AML-193 (cell line): ENCODE measurements around the gene POLR3H.
"Not testable (repeated sequence)": the region's sequence is repeated elsewhere in the genome, so short reads cannot be mapped to it uniquely, and the experiment has no call there.

ENCODE experiments used
- DNase-seq, 2 experiments: peaks; one replicate each; lab custom pipeline; 2025; lab: John Stamatoyannopoulos, UW

POLR3H gene, protein sequence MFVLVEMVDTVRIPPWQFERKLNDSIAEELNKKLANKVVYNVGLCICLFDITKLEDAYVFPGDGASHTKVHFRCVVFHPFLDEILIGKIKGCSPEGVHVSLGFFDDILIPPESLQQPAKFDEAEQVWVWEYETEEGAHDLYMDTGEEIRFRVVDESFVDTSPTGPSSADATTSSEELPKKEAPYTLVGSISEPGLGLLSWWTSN

DNA sequence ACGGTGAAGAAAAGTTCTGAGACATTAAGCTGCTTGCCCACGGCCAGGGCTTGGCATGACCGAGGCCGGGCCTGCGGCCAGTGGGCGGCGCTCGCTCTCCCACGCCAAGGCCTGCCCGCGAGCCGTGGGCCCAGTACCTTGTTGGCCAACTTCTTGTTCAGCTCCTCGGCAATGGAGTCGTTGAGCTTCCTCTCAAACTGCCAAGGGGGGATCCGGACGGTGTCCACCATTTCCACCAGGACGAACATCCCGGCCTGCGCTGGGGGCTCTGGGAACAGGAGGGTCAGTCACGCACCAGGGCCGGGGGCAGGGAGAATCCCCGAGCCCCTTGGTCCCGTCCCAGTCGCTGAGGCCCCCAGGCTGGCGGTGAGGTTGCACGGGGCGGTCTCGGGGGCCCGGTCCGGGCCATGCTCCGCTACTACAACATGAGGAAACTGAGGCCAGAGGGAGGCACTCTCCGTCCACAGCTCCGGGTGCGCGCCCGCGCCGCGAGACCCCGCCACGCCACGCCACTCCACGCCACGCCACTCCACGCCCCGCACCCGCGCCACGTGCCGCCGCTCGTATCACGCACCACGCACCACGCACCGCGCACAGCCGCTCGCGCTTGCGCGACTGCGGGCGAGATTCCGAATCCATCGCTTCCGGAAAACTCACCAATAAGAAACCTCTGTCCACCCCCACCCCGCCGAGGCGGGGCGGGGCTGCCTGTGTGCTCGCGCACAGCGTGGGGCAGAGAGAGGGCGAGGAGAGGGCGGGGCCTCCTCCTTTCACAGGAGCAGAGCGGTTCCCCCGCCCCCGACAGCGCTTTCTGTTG is at the start of gene POLR3H:
POLR3H (minus strand) TSS at position 617 of the 817 bp plus-strand sequence; CDS start at position 248, 369 bp downstream.
- peak; percentile 95 to 97 for DNase-seq

DNA sequence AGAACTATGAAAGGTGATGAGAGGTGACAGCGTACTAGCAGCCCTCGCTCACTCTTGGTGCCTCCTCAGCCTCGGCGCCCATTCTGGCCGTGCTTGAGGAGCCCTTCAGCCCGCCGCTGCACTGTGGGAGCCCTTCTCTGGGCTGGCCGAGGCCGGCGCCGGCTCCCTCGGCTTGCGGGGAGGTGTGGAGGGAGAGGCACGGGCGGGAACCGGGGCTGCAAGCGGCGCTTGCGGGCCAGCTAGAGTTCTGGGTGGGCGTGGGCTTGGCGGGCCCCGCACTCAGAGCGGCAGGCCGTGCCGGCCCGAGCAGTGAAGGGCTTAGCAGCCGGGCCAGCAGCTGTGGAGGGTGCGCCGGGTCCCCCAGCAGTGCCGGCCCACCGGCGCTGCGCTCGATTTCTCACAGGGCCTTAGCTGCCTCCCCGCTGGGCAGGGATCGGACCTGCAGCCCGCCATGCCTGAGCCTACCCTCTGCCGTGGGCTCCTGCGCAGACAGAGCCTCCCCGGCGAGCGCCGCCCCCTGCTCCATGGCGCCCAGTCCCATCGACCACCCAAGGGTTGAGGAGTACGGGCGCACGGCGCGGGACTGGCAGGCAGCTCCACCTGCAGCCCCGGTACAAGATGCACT is 49.2 kb upstream of the POLR3H start:
- DNase-seq = not testable (repeated sequence)

DNA sequence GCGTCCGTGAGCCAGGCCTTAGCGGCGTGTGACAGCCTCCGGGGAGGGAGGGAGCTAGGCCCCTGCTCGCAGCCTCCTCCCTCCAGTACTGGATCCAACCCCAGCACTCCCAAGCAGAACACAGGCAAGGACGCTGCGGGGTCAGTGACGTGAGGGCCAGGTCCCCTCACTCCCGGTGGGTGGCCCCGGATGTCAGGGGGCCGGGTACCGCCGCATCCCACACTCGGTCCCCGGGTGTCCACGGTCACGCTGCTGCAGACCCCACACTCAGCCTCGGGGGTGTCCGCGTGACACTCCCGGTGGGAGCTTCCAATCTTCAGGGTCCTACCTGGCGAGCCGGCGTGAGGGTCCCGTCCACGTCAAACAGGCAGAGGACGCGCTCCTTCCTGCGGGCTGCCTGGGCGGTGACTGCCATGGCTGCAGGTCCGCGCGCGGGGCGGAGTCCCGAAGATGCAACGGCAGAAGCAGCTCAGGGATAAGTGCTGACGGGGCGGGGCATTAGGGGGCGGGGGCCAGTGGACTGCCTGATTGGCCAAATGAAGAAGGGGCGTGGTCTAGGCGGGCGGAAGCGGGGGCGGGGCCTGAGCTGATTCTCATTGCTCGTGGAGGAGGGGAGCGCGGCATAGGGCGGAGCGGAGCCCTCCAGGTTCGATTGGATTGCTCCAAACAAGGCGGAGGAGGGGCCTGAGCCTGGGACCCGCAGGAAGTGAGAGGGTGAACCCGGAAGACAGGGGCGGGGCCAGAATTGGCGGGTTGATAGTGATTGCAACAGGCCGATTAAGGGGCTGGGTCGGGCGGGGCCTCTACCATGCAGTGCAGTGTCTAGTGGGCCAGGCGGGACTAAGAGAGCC is 45.3 kb upstream of the POLR3H start, which contains the start of gene PMM1:
PMM1 (minus strand) TSS at position 450 of the 851 bp plus-strand sequence; CDS start at position 415, 35 bp downstream.
- peak; percentile 96 to 98 for DNase-seq

DNA sequence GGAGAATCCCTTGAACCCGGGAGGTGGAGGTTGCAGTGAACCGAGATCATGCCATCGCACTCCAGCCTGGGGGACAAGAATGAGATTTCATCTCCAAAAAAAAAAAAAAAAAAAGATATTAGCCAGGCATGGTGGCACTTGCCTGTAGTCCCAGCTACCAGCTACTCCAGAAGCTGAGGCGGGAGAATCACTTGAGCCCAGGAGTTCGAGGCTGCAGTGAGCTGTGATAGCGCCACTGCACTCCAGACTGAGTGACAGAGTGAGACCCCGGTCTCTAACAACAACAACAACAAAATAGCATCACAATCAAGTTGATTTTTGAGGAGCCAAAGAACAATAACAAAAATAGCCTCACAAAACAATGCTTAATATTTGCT is 43.1 kb upstream of the POLR3H start:
- no peak for DNase-seq

DNA sequence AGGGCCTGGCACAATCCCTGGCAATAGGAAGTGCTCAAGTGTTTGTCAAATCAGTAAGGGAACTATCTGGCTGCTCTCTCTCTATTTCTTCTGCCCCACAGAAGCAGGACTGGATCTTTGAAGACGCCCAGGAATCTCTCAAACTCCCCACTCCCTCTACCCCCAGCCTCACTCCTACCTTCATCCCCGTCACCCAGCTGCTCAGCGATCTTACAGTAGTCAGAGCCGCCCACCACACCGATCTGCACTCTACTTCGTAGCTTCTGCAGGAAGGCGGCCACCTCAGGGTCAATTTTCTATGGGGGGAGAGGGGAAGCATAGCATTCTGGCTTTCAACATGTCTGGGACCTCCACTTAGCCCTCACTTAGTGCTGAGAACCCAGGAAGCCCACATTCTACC is 41.6 kb upstream of the POLR3H start:
- no peak for DNase-seq

DNA sequence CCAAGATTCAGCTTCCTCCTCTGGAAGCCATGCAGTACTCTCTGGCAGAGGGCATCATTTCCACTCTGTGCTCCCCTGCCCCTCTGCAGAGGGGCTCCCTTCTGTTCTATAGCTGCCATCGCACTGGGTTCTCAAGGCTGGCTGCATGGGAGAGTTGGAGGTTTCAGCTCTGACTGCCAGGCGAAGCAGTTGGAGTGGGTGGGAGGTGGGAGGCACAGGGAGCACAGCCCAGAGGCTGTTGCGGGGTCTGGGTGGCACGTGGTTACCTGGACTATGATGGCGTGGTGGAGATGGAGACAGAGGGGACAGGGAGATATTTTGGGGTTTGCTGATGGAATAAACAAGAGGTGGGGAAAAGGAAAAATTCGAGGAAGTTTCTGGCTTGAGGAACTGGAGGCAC is 40.6 kb upstream of the POLR3H start:
- DNase-seq = no peak

DNA sequence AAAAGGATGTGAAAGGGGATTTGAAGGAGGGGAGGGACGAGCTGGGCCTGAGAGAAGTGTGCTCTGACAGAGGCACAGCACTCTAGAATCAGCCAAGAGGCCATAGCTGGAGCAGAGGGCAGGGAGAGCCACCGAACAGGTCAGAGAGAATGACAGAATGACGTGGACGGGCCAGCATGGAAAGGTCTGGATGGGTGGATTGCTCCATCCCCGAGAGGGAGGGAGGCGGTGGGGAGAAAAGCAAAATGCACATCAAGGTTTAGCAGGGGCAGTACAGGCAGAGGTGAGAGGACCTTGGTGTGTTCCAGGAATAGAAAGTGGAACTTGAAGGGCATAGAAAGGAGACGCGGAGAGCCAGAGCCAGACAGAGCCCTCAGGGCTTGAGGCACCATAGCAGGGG is 38.4 kb upstream of the POLR3H start:
- DNase-seq = no peak

DNA sequence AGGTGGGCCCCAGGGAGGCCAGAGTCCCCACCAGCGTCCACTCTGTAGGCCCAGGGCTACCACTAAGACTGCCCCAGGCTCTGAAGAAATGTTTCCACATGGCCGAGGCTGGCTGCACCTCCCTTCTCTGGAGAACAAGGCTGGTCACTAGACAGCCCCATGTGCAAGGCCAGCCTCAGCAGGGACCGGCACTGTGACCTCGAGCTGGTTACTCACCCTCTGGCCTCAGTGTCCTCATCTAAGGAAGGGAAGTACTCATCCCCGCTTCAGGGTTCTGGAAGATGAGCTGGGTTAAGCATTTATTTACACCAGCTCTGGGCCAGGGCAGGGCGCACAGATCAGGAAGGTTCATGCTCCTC is 35.7 kb upstream of the POLR3H start:
- no peak for DNase-seq

DNA sequence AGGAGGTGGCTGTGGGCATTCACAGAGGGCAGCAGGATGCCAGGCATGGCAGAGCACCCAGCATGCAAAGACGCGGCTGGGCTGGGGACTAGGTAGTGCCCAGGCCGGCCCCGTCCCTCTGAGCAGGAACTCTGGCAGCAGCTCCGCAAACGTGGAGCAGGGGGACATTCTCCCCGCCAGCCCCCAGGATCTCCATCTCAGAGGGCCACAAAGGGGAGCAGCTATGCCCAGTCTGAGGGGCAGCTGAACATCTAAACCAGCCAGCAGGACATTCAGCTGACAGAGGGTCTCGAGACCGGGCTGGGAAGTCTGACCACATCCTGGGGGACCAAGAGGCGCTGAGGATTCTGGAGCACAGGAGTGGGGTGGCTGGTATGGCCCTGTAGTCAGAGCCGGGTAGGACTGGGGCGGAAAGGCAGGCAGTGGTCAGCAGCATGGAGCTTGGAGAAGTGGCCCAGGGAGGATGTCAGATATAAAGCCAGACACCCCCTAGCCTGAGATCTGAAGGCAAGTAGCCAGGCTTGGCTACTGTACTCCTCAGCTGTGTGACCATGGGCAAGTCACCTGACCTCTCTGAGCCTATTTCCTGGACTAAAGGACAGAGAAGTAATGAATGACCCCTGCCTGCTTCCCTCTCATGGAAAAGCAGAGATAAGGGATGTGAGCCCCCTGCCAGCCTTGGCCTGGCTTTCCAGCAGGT is 35.2 kb upstream of the POLR3H start:
- DNase-seq = no peak

DNA sequence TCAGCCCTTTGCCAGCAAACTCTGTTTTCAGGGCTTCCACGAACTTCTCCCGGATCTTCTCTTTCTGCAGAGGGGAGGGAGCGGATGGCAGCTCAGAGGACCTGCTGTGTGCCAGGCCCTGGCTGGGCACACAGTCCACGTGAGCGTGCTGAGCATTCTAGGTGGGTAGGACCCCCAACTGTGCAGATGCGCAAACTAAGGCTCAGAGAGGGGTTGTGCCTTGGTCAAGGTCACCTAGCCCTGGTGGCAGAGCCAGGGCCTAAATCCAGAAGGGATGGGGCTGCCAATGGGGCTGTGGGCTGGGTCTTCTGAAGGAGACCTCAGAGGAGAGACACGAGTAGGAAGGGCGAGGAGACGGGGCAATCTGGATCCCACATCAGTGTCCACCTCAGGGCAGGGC is 34.5 kb upstream of the POLR3H start:
- no peak for DNase-seq

DNA sequence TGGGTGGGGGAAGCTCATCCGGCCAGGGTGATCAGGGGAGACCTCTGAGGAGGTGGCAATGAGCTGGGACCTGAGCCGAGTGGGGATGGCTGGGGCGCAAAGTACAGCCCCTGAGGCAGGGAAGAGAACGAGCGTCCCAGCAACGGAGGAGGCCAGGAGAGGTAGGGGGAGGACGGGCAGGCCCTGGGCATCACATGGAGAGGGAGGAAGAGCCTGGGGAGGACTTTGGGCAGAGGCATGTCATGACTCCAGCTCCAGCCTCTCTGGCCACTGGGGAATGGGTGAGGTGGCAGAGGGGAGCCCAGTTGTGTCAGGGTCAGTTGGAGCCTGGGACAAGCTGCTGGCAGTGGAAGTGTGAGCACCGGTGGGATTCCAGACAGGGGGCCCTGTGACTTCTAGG is 33.8 kb upstream of the POLR3H start:
- no peak for DNase-seq

DNA sequence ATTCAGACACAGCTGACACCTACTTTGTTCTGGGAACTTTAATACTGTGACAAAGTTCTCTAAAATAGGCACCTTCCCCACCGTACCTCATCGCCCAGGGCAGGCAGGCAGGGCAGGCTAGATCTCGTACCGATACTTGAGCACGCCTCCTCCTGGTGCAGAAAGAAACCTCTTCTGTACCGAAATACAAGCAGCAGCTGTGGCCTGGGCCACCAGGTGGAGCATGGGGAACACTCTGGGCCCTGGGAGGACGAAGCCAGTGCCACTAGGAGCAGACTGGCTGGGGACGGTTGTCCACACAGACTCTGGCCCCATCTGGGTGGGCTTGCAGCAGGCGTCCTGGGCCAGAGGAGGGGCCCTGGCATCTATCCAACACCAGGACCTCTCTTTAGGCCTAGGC is 32.6 kb upstream of the POLR3H start:
- peak; percentile 25 to 39 for DNase-seq

DNA sequence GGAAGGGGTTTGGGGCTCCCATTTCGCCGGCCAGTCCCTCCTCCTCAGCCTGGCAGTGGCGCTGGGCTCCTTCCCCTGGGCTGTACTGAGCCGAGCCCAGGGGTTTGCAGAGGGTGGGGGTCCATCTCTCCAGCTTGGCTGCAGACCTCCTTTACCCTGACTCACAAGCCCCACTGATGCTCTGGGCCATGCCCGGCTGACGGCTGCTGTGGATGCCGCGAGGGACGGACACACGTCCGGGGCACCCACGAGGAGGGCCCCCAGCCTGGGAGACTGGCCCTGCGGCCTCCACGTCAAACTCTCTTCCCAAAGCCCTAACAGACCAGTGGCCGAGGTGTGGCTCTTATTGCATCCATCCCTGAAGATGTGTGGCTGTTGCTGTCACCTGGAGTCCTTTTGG is 31.3 kb upstream of the POLR3H start:
- DNase-seq = no peak

DNA sequence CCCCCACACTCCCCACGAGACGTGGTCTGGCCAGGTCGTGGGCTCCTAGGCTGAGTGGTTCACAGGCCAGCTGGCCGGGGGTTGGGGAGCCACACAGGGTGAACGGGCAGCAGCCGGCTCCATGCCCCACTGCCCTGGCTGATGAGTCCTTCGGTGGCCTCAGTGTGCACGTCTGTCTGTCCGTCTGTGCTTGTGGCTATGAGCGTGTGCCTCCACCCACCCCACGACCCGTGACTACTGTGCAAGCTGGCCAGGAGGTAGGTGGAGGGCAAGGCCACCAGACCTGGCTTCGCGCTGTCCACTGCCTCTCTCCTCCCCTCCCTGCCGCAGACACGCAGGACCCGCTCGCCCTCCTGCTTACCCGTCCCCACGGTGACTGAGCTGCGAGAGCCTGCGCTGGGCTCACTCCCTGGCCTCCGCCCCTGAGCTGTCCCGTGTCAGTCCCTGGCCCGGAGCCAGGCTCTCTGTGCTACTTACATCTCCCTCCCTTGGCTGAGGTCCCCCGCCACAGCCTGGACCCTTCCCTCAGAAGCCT is 30.6 kb upstream of the POLR3H start:
- DNase-seq = no peak

DNA sequence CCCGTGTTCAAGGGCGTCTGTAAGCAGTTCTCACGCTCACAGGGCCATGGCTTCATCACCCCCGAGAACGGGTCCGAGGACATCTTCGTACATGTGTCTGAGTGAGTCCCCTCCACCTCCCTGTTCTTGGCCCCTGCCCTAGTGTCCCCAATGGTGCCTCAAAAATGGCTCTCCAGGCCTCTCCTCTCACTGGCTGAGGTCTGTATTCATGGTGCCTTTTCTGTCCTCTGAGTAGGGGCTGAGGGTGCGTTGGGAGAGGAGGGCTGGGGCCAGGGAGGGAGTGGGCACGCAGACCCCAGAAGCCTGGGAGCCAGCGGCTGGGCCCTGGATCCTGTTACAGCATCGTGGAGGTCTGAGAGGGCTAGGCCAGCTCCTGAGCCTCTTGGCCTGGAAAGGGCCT is 29.4 kb upstream of the POLR3H start:
- no peak for DNase-seq

DNA sequence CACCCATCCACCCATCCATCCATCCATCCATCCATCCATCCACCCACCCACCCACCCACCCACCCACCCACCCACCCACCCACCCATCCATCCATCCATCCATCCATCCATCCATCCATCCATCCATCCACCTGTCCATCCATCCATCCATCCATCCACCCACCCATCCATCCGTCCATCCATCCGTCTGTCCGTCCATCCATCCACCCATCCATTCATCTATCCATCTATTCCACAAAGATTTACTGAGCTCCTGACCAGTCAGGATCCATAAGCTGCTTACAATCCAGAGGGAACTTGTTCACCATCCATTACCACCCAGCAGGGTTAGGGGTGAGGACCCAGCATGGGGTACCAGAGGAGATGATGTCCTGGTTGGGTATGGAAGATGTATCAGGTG is 28.0 kb upstream of the POLR3H start:
- not testable (repeated sequence) for DNase-seq

DNA sequence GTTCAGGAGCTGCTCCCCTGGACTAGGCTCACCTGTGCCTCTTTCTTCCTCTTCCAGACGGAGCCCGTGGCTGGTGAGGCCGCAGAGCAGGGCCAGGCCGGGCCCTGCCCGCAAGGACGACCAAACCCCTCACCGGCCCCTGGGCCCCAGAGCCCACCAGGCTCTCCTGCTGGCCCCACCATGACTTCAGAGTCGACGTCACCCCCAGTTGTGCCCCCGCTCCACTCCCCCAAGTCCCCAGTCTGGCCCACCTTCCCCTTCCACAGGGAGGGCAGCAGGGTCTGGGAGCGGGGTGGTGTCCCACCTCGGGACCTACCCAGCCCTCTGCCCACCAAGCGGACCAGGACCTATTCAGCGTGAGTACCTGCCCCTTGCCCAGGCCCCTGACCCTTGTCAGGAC is 27.5 kb upstream of the POLR3H start:
- DNase-seq = no peak

DNA sequence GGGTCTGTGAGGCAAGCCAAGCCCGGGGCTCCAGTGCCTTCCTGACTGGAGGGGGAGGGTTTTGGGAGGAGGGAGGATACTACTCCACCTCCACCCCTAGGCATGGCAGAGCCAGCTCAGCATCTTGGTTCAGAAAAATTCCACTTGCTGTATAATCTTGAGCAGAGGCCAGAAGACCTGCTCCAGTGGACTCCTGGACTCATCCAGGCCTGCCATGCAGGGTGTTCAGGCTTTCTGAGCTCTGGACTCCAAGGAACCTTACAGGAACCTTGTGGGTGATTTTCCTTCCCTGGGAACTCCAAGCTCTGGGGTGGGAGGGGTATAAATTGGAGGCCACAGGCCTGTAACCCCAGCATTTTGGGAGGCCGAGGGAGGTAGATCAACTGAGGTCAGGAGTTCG is 26.0 kb upstream of the POLR3H start:
- no peak for DNase-seq

DNA sequence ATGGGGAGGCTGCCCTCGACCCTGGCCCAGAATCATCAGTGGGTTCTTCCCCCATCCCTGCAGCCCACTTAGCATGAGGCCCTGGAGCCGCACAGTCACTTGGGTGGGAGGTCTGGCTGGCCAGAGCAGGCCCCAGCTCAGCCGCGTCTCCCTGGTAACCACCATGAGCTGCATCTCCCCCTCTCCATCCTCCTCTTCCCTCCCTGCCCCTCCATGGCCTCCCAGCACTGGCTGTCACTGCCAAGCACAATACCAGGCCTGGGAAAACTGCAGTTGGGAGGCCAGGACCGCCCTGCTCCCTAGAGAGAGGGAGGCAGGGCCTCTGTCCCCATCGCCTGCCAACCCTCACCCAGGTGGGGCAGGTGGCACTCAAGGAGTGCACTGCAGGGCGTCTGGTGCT is 24.5 kb upstream of the POLR3H start:
- DNase-seq = no peak

DNA sequence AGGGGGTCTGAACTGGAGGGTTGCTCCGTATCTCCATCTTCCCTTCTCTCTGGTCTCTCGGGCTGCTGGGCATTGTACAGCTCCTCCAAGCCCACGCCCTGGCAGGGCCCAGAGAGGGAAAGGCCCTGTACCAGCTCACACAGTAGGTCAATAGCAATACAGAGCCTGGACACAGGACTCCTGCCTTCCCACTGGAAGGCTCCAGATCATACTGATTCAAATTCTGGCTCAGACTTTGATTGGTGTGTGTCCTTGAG is 23.2 kb upstream of the POLR3H start:
- no peak for DNase-seq

DNA sequence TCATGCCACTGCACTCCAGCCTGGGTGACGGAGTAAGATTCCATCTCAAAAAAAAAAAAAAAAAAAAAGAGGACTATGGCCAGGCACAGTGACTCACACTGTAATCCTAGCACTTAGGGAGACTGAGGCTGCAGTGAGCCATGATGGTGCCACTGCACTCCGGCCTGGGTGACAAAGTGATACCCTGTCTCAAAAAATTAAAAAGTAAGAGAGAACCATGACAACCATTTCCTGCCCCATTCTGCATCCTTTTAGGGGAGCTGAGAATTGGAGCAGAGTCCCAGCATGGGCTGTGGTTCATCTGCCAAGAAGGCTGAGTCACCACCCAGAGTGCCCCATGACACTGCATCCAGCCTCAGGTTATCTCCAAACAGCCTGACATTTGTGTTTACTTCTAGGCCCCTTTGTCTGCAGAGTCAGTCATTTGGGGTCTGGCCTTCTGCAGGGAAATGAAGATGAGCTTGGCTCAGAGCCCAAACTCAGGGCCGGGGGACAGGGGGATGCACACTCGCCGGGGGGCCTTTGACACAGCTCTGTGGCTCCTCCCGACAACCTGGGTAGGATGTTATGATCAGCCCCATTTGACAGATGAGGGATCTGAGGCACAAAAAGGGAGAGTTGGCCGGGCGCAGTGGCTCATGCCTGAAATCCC is 21.3 kb upstream of the POLR3H start:
- no peak for DNase-seq
